ENCODE results near the gene LIM2. TPM values are rescaled to one million over a fixed set of nuclear protein-coding genes. Genes with fewer than 3 reads are reported as not detected.

The LIM2 gene
- total and polyA plus RNA-seq, 9 of the 15 experiments (the other 6 are each of a cell fraction or from before 2014, with no cell fraction given), result 0.07 to 0.45 (median 0.18) TPM; not detected in 4

DNA sequence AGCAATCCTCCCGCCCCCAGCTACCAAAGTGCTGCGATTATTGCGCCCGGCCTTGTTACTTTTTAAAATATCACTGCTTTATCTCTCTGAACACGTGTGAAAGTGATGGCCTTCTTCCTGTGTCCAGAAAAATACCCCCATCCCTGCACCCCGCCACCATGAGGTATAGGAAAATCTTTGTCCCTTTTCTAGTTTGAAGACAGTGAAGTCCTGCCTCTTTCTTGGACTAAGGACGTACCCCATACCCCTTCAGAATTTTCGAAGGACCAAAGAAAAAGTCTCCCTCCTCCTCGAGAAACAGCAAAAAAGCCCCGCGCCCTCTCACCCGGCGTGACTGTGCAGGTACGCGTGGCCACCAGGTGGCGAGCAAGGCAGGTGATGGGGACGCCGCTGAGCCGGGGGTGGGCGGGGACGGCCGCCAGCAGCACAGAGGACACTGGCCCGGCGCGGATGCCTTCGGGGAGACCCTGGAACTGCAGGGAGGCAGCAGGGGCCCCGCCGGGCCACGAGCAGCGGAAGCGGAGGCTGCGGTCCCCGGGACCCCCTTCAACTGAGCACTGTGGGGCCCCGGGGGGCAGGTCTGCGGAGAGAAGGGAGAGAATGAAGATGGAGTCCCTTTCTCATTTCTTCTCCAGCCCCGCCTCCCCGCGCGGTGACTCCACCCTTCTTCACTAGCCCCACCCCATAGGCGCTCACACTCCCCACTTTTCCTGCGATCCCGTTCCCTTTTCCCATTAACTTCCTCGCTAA lies 49.0 kb downstream of the LIM2 start (continued):
- TF ChIP-seq KAT2B (IDR thresholded peaks at IDR 0.05; ENCODE audit: low read depth, low read length) (no peak), ZNF507 (tag; conservative IDR thresholded peaks at IDR 0.05) (no peak), HCFC1 (IDR thresholded peaks at IDR 0.05; ENCODE audit: low read depth, low read length) (0 out of 2 replicates have a peak, but pooled peaks have one; percentile 33), ATF1 (CRISPR knock-in tag; IDR thresholded peaks at IDR 0.05) (no peak), ATF1 (tag; IDR thresholded peaks at IDR 0.05) (peak; percentile 41; the same call in 1 of the 2 replicates), PHF21A (IDR thresholded peaks at IDR 0.05; ENCODE audit: borderline replicate concordance, low read depth) (0 out of 2 replicates have a peak, but pooled peaks have one; percentile 22), SAP30 (IDR thresholded peaks at IDR 0.05; ENCODE audit: borderline replicate concordance, insufficient read depth, low read depth, low read length, poor library complexity, severe bottlenecking) (peak; percentile 49), PCBP1 (IDR thresholded peaks at IDR 0.05; ENCODE audit: low read depth, low read length, poor library complexity, severe bottlenecking) (peak; percentile 76), RBFOX2 (IDR thresholded peaks at IDR 0.05; ENCODE audit: low read depth, low read length) (peak; percentile 60)
- TF ChIP-seq, protein P1, sequence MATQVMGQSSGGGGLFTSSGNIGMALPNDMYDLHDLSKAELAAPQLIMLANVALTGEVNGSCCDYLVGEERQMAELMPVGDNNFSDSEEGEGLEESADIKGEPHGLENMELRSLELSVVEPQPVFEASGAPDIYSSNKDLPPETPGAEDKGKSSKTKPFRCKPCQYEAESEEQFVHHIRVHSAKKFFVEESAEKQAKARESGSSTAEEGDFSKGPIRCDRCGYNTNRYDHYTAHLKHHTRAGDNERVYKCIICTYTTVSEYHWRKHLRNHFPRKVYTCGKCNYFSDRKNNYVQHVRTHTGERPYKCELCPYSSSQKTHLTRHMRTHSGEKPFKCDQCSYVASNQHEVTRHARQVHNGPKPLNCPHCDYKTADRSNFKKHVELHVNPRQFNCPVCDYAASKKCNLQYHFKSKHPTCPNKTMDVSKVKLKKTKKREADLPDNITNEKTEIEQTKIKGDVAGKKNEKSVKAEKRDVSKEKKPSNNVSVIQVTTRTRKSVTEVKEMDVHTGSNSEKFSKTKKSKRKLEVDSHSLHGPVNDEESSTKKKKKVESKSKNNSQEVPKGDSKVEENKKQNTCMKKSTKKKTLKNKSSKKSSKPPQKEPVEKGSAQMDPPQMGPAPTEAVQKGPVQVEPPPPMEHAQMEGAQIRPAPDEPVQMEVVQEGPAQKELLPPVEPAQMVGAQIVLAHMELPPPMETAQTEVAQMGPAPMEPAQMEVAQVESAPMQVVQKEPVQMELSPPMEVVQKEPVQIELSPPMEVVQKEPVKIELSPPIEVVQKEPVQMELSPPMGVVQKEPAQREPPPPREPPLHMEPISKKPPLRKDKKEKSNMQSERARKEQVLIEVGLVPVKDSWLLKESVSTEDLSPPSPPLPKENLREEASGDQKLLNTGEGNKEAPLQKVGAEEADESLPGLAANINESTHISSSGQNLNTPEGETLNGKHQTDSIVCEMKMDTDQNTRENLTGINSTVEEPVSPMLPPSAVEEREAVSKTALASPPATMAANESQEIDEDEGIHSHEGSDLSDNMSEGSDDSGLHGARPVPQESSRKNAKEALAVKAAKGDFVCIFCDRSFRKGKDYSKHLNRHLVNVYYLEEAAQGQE (IDR thresholded peaks at IDR 0.05; ENCODE audit: borderline replicate concordance), result peak; percentile 78
- TF ChIP-seq, protein P1 (CRISPR knock-in tag; IDR thresholded peaks at IDR 0.05; ENCODE audit: low read depth), result no peak
- TF ChIP-seq, protein P2, sequence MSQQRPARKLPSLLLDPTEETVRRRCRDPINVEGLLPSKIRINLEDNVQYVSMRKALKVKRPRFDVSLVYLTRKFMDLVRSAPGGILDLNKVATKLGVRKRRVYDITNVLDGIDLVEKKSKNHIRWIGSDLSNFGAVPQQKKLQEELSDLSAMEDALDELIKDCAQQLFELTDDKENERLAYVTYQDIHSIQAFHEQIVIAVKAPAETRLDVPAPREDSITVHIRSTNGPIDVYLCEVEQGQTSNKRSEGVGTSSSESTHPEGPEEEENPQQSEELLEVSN (IDR thresholded peaks at IDR 0.05; ENCODE audit: borderline replicate concordance in 1 of 2, extremely low read depth in 1 of 2, insufficient read depth in 1 of 2, insufficient read length in 1 of 2, low read depth in 1 of 2, low read length in 1 of 2, poor library complexity in 1 of 2, severe bottlenecking in 1 of 2), result peak; percentile 44 to 84
- TF ChIP-seq, protein P3, sequence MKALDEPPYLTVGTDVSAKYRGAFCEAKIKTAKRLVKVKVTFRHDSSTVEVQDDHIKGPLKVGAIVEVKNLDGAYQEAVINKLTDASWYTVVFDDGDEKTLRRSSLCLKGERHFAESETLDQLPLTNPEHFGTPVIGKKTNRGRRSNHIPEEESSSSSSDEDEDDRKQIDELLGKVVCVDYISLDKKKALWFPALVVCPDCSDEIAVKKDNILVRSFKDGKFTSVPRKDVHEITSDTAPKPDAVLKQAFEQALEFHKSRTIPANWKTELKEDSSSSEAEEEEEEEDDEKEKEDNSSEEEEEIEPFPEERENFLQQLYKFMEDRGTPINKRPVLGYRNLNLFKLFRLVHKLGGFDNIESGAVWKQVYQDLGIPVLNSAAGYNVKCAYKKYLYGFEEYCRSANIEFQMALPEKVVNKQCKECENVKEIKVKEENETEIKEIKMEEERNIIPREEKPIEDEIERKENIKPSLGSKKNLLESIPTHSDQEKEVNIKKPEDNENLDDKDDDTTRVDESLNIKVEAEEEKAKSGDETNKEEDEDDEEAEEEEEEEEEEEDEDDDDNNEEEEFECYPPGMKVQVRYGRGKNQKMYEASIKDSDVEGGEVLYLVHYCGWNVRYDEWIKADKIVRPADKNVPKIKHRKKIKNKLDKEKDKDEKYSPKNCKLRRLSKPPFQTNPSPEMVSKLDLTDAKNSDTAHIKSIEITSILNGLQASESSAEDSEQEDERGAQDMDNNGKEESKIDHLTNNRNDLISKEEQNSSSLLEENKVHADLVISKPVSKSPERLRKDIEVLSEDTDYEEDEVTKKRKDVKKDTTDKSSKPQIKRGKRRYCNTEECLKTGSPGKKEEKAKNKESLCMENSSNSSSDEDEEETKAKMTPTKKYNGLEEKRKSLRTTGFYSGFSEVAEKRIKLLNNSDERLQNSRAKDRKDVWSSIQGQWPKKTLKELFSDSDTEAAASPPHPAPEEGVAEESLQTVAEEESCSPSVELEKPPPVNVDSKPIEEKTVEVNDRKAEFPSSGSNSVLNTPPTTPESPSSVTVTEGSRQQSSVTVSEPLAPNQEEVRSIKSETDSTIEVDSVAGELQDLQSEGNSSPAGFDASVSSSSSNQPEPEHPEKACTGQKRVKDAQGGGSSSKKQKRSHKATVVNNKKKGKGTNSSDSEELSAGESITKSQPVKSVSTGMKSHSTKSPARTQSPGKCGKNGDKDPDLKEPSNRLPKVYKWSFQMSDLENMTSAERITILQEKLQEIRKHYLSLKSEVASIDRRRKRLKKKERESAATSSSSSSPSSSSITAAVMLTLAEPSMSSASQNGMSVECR (CRISPR knock-in tag; IDR thresholded peaks at IDR 0.05), result peak; percentile 84
